HepG2 (cell line): ENCODE results near the gene VPS37D. TPM values are rescaled to one million over a fixed set of nuclear protein-coding genes. Genes with fewer than 3 reads are reported as not detected.

ENCODE experiments used
- HNF4A ChIP-seq: sonication (generic); formaldehyde crosslinking; IDR thresholded peaks from 2 replicates; pipeline ENCODE4 v1.4.0; 2020; ENCODE audit warnings: missing genetic modification reagents
- KDM2A ChIP-seq: sonication (generic); formaldehyde crosslinking; IDR thresholded peaks from 2 replicates; pipeline ENCODE4 v1.4.0; 2020; ENCODE audit warnings: low read depth, missing genetic modification reagents, borderline replicate concordance
- RBM22 ChIP-seq: fragments of 200-400 bp; formaldehyde crosslinking; optimal IDR thresholded peaks from 2 replicates; pipeline ENCODE3; 2017; ENCODE audit warnings: mild to moderate bottlenecking, low read length, moderate library complexity
- THAP7 ChIP-seq: sonication (generic); formaldehyde crosslinking; IDR thresholded peaks from 2 replicates; pipeline ENCODE4 v1.8.1; 2023; ENCODE audit warnings: mild to moderate bottlenecking, missing genetic modification reagents
- ZNF274 ChIP-seq: sonication (generic); formaldehyde crosslinking; IDR thresholded peaks from 2 replicates; pipeline ENCODE4 v1.5.1; 2020; ENCODE audit warnings: mild to moderate bottlenecking, missing genetic modification reagents
- ZNF687 ChIP-seq: sonication (generic); formaldehyde crosslinking; IDR thresholded peaks from 2 replicates; pipeline ENCODE4 v1.5.1; 2020; ENCODE audit warnings: mild to moderate bottlenecking, missing genetic modification reagents, moderate library complexity
- polyA plus RNA-seq, 8 experiments: library from polyadenylated mRNA; depleted of rRNA in 3 of 8; stranded (reverse) in 7 of 8; unstranded in 1 of 8; fragments of >200 nt; fragmentation: Illumina TruSeq in 4 of 8; extraction: Trizol in 4 of 8; gene quantifications; 2 replicates each; pipeline versions ENCODE4 v1.2.1 to v1.2.3, GENCODE V29; 2011 to 2016; ENCODE audit warnings: low read depth in 4 of 8, missing spikeins in 1 of 8, mixed read lengths in 1 of 8; ENCODE audit not compliant: insufficient read depth in 1 of 8
- total RNA-seq, 5 experiments: library from RNA; depleted of rRNA; stranded (reverse); fragments of >200 nt; fragmentation: Illumina TruSeq; extraction: Trizol; gene quantifications; 2 replicates each; pipeline ENCODE4 v1.2.3, GENCODE V29; 2016; ENCODE audit warnings: low read depth in 1 of 5
- TF ChIP-seq, protein P1 (sequence below): sonication (generic); formaldehyde crosslinking; IDR thresholded peaks from 2 replicates; pipeline ENCODE4 v1.9.0; 2022; ENCODE audit warnings: missing genetic modification reagents, mild to moderate bottlenecking, borderline replicate concordance

The VPS37D gene
- total and polyA plus RNA-seq, 2 of the 13 experiments (the other 11 are each of a cell fraction or from before 2014, with no cell fraction given), result 3.8 to 6.3 TPM

GRCh38 chr7:73699370-73700068 lies 31.9 kb downstream of the VPS37D start (continued):
- TF ChIP-seq ZNF687, result peak; percentile 27; the same call in 1 of the 2 replicates
- peak; percentile 58 for TF ChIP-seq HNF4A (CRISPR knock-in tag)
- TF ChIP-seq THAP7 (CRISPR knock-in tag), result no peak
- TF ChIP-seq RBM22, result peak; percentile 67
- TF ChIP-seq KDM2A (CRISPR knock-in tag), result peak; percentile 35; the same call in 1 of the 2 replicates
- no peak for TF ChIP-seq ZNF274 (CRISPR knock-in tag)
- TF ChIP-seq, protein P1, sequence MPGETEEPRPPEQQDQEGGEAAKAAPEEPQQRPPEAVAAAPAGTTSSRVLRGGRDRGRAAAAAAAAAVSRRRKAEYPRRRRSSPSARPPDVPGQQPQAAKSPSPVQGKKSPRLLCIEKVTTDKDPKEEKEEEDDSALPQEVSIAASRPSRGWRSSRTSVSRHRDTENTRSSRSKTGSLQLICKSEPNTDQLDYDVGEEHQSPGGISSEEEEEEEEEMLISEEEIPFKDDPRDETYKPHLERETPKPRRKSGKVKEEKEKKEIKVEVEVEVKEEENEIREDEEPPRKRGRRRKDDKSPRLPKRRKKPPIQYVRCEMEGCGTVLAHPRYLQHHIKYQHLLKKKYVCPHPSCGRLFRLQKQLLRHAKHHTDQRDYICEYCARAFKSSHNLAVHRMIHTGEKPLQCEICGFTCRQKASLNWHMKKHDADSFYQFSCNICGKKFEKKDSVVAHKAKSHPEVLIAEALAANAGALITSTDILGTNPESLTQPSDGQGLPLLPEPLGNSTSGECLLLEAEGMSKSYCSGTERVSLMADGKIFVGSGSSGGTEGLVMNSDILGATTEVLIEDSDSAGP (CRISPR knock-in tag), result 0 out of 2 replicates have a peak, but pooled peaks have one; percentile 40
